HG03196 (cell line): ENCODE results near the gene GBP1.
"Not testable (repeated sequence)": the region's sequence is repeated elsewhere in the genome, so short reads cannot be mapped to it uniquely, and the experiment has no call there.

Source experiments
- ATAC-seq: cut with Tn5 transposase; IDR thresholded peaks from one replicate; pipeline ENCODE4 v1.9.1; 2021; ENCODE audit not compliant: unreplicated experiment

The GBP1 gene

GRCh38 chr1:89065079-89065868 is at the start of gene GBP1:
GBP1 (minus strand) TSS chr1:89065208; CDS start chr1:89063234, 1,974 bp downstream.
- ATAC-seq, result peak; percentile 57

DNA sequence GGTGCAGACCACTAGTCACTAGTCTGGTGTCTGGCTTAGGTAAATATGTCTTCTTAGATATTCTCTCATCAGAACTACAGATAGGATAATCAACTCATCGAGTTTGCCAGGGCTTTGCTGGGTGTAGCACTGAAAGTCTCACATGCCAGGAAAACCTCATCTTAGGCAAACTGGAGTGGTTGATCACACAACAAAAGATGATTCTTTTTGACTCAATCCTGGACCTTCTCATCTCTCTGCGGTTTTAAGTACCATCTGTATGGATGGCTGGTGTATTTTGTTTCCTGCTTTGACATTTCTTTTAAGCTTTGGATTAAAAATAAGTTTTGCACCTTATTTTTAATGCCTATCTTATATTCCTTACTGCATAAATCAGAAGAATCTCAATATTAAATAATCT is 49.7 kb upstream of the GBP1 start:
- no peak for ATAC-seq

DNA sequence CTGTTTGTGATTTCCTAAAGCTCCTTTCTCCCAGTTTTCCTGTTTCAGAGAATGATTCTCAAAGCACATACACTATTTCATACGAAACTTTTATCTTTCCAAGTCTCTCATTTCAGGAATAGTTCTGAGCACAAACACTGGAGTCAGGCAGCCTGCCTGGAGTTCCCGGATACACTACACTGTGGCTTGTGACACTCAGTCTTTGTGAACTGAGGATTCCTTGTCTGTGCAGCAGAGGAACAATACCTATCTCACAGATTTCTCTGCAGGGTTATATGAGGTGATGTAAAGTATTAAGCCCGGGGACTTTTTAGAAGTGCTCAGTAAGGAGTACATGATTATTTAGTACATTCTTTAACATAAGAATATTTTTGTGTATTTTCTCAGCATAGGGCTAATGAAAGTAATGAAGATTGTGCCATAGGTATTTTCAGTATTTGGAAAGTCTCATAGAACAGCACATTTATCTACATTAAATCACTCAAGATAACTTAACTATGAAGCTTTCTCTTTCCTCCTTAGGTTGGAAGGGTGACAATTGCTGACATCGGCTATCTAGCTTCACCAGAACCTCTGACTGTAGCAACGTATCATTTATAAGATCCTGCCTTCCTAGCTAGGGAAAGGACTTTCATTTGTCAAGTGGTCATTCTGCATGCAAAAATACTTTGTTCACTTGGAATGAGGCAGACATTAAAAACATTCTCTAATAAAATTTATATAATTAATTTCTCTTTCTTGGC is 48.0 kb upstream of the GBP1 start:
- no peak for ATAC-seq

DNA sequence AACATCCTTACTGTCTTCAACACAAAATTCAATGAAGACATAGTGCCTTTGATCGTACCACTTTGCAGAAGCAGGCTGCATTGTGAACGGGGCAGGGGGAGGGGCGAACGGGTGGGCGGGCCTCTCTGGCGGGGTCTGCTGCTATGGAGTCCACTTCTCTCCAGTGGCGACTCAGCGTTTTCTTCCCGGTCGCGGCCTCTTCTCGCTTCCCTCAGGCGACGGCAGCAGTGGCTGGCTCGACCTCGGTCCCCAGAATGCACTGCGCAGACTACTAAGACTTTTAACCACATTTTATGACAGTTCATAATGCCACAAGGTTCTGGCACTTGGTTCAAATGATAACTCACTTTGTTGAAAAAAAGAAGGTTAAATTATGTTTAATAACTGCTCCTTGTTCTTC is 39.7 kb upstream of the GBP1 start:
- ATAC-seq, result no peak

GRCh38 chr1:89104147-89104546 is 39.1 kb upstream of the GBP1 start:
- no peak for ATAC-seq

DNA sequence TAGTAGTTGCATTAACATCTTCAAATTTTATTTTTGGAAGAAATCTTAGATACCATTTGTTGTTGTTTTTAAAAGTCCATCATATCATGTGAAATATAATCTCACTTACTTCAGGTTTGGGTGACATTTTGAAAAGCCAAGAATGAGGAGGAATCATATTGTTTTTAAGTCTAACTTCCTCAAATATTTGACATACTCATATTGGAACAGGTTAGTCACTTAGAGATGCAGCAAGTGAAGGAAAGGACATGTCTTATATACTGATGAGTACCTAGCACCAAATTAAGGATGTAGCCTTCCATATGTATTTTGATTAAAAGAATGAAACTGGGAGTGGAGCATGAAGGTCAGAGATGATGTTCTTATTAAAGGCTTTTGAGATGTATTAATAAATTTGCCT is 37.0 kb upstream of the GBP1 start:
- no peak for ATAC-seq

DNA sequence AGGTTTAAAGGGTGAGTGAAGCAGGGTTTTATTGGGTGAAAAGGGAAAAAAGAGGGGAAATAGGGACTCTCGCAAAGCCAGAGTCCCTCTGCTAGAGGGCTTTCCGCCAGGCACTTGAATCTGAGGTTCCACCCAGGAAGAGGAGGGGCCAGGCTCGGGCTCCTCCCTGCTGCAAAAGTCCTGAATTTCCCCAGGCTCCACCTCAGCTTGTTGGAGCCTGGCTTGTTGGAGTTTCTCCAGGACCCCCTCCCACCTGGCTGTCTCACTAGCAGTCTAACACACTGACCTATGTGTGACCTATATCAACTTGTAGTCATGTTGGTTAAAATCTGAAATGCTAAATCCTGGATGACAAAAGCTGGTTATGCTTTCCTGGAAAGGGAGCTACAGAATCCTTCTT is 35.4 kb upstream of the GBP1 start:
- ATAC-seq, result no peak

DNA sequence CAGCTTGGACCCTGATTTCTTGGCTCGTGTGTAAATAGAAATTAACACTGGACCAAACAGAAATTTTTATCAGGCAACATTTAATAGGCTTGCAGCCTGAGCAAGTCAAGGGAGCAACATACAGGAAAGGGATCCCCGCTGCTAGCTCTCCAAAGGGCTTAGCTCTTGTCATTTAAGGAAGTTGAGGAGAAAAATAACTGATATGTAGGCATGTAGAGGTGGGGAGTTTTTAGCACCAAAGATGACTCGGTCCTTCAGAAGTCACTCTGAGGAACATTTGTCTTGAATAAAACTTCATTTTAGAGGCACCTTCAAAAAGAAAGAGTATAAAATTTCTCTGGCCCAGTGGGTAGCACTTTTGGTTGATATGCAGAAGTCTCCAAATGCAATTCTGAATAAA is 33.8 kb upstream of the GBP1 start:
- no peak for ATAC-seq

GRCh38 chr1:89095737-89096136 is 30.7 kb upstream of the GBP1 start:
- ATAC-seq, result no peak

DNA sequence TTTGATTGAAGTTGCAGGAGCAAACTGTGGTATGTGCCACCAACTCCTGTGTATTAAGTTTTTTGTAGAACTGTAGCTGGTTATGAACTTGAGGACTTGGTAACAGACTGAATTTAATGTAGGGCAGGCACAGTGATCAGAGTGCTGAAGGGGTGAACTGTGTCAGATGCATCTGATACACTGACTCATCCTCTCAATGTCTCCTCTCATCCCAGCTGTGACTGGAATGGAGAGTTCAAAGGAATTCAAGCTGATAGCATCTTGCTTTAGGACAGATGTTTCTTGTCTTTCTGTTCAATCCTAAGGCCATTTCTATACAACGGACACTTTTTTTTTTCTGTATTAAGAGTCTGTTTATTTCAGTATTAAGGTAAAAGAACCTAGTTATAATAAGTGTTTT is 25.0 kb upstream of the GBP1 start:
- no peak for ATAC-seq

DNA sequence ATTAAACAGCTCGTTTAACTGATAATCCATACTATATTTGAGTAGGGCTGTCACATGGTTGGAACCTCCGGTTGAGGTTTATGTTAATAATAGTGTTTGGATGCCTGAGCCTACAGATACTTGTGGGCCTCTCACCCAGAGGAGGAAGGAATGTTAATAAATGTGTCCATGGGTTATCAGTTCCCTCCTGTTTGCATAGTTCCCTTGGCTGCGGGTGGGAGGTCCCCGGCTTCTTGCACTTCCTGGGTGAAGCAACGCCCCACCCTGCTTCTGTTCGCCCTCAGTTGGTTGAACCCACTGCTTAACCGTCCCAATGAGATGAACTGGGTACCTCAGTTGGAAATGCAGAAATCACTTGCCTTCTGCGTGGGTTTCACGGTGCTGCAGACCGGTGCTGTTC is 23.6 kb upstream of the GBP1 start:
- ATAC-seq, result no peak

- ATAC-seq, result no peak
These were observed 22.2 kb upstream of the GBP1 start for GRCh38 chr1:89087241-89087640.

GRCh38 chr1:89085781-89086180 is 20.8 kb upstream of the GBP1 start:
- no peak for ATAC-seq

GRCh38 chr1:89081005-89081404 is 16.0 kb upstream of the GBP1 start:
- ATAC-seq, result no peak

DNA sequence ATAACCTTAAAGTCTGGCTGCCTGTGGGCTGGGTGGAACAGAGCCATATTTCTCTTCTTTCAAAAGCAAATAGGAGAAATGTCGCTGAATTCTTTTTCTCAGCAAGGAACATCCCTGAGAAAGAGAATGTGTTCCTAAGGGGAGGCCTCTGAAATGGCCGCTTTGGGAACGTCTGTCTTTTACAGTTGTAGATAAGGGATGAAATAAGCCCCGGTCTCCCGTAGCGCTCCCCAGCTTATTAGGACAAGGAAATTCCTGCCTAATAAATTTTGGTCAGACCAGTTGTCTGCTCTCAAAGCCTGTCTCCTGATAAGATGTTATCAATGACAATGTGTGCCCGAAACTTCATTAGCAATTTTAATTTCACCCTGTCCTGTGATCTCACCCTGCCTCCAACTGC is 15.1 kb upstream of the GBP1 start:
- not testable (repeated sequence) for ATAC-seq

DNA sequence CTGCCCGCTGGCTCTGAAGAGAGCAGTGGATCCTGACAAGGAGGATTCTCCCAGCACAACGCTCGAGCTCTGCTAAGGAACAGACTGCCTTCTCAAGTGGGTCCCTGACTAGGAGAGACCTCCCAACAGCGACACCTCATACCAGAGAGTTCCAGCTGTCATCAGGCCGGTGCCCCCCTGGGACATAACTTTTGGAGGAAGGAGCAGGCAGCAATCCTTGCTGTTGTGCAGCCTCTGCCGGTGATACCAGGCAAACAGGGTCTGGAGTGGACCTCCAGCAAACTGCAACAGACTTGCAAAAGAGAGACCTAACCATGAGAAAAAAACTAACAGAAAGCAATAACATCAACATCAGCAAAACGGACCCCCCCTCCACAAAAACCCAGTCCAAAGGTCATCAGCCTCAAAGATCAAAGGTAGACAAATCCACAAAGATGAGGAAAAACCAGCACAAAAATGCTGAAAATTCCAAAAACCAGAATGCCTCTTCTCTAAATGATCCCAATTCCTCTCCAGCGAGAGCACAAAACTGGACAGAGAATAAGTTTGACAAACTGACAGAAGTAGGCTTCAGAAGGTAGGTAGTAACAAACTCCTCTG is 7.6 kb upstream of the GBP1 start:
- not testable (repeated sequence) for ATAC-seq

DNA sequence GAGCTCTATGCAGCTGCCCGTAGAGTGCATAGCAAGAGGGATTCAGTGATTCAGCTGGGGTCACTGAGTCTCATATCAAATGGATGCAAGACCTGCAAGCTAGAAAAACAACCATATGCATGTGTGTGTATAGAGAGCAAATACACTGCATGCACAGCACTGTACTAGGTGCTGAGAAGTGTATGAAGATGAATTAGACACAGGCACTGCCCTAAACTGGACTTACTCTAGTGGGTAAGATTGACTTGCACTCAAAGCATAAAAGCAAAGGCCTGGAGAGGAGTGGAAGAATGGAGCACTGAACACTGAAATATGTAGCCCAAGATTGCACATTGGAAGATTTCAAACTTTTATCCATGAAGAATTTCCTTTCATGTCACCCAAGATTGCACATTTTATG is 5.5 kb upstream of the GBP1 start:
- no peak for ATAC-seq

GRCh38 chr1:89069951-89070350 is 4.9 kb upstream of the GBP1 start:
- ATAC-seq, result no peak

DNA sequence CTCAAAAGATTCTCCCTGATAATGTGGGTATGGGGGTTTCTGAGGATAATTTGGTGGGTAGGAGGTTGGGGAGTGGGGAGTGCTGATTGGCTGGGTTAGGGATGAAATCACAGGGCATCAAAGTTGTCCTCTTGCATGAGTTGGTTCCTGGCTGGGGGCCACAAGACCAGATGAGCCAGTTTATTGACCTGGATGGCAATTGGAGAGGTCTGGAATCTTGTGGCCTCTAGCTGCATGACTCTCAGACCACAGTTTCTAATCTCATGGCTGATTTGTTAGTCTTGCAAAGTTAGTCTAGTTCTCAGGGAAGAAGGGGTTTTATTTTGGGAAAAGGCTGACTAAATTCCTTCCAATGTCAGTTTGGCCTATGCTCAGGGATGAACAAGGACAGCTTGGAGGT is 3.3 kb upstream of the GBP1 start:
- no peak for ATAC-seq

GRCh38 chr1:89064632-89065031 is 376 bp downstream of the GBP1 start:
- ATAC-seq, result peak; percentile 52

DNA sequence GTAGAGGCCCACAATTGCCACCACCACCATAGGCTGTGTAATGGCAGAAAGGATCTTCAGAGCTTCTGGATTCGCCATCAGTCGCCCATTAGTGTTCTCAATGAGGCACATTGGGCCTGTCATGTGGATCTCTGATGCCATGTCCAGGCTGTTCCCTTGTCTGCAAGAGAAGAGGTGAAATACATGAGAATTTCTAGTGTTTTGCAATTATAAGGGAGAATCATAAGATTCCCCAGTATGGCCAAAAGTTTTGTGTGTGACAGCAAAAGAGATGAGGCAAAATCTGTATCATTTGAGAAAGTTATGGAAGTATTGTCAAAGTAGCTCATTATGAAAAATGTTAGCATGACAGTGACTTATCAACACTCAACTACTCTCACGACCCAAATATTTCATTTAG is 1.9 kb downstream of the GBP1 start:
- ATAC-seq, result no peak

DNA sequence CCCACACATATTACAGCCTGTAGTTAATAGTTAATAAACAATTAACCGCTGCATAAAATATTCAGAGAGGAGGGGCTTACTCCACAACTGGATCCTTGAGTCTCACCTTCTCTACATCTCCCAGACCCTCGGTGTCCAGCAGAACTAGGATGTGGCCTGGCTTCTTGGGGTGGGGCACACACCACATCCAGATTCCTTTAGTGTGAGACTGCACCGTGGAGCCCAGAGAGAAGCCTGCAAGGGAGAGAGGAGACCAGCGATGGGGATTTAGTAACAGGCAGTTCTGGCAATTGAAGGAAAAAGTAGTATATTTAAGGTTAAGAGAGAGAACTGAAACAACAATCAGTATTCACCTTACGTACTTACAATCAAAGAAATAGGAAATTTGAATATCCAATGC is 4.9 kb downstream of the GBP1 start:
- no peak for ATAC-seq
